Activated gamma-delta T cell treated with Interleukin-2 at 50 U/mL for 16 hours (primary cell): ENCODE data around the gene PAPSS2.
"Not testable (repeated sequence)": the region's sequence is repeated elsewhere in the genome, so short reads cannot be mapped to it uniquely, and the experiment has no call there.

Experiments used
- DNase-seq: peaks from one replicate; pipeline ENCODE4 v3.0.0-alpha.2; 2020

Gene PAPSS2

GRCh38 chr10:87643920-87644319 is 15.8 kb upstream of the PAPSS2 start:
- no peak for DNase-seq

DNA sequence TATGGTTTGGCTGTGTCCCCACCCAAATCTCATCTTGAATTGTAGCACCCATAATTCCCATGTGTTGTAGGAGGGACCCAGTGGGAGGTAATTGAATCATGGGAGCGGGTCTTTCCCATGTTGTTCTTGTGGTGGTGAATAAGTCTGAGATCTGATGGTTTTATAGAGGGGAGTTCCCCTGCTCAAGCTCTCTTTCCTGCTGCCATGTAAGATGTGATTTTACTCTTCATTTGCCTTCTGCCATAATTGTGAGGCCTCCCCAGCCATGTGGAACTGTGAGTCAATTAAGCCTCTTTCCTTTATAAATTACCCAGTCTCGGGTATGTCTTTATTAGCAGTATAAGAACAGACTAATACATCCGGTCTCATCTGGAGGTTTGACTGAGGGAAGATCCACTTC is 15.2 kb upstream of the PAPSS2 start:
- DNase-seq, result not testable (repeated sequence)

DNA sequence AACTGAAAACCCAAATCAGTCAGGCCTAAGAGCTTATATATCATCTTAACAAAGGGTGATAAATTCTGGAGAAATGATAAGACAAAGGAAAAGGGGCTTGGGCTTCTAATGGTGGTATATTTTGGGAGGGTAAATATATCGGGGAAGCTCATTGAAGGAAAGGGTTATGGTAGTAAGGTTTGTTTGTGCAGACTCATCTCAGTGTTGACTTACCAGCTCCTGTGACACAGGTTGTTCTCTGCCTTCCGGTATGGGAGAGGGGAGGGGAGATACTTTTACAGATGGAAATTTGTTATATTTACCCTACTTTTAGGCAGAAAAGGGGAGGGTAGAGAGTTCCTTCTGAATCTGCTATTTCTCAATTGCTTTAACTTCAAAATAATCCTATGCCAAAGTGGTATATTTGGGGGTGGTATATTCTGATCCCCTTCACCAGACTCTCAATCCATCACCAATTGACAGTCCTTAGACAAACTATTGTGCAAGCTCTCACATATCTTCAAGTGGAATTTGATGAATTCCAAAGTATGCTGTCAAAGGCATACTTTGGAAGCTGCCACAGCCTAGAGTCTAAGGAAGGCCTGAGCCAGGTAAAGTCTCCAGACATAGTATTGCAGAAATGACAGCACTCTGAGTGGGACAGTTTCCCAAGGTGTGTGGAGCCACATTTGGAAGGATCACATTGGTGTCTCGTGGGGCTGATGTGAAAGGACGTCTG is 13.3 kb upstream of the PAPSS2 start:
- DNase-seq, result no peak

- DNase-seq, result no peak
Measured at GRCh38 chr10:87646935-87647334, 12.7 kb upstream of the PAPSS2 start.

- DNase-seq, result no peak
Measured at GRCh38 chr10:87650838-87651589, 8.7 kb upstream of the PAPSS2 start.

- no peak for DNase-seq
Measured at GRCh38 chr10:87651801-87652200, 7.9 kb upstream of the PAPSS2 start.

- no peak for DNase-seq
Measured at GRCh38 chr10:87652261-87652660, 7.4 kb upstream of the PAPSS2 start.

DNA sequence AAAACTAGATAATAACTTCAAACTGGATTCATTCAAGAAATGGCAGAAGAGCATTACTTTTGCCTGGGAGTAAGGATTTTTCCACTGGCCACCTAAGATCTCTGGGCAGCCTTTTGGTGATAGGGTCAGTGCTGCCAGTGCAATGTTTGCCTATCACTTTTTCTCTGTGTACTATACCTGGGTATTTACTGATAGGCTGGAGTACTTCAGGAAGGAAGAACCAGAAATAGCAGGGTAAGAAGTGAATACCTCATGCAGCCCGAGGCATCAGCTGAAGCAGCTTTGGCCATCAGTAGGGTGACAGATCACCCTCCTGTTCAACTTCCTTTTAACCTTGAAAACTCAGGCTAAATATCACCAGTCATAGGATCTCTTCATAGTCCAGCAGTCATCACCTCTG is 5.5 kb upstream of the PAPSS2 start:
- DNase-seq, result no peak

- no peak for DNase-seq
Measured at GRCh38 chr10:87656431-87657072, 3.1 kb upstream of the PAPSS2 start.

GRCh38 chr10:87657371-87657770 is 2.3 kb upstream of the PAPSS2 start:
- no peak for DNase-seq

DNA sequence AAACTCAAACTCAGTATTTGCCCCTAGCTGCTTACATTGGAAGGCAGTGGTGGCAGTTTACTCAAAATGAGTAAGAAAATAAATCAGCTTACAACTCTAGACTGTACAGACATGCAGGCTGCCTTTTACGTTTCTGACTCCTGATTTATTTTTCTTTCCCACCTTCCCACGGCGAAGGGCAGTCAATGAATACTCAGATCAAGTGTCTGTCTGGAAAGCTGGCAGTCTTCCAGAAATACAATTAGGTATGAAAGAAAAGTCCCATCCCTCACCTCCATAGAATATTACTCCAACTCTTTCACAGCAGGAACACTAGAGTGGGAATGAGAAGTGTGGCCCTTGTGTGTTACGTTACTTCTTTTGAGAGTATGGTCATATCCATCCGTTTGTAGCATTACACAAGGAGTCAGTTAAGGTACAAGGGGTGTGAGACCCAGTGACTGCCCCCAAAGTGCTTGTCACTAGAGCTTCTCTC is 1.3 kb upstream of the PAPSS2 start:
- DNase-seq, result no peak

- no peak for DNase-seq
Measured at GRCh38 chr10:87658858-87659555, 671 bp upstream of the PAPSS2 start.

DNA sequence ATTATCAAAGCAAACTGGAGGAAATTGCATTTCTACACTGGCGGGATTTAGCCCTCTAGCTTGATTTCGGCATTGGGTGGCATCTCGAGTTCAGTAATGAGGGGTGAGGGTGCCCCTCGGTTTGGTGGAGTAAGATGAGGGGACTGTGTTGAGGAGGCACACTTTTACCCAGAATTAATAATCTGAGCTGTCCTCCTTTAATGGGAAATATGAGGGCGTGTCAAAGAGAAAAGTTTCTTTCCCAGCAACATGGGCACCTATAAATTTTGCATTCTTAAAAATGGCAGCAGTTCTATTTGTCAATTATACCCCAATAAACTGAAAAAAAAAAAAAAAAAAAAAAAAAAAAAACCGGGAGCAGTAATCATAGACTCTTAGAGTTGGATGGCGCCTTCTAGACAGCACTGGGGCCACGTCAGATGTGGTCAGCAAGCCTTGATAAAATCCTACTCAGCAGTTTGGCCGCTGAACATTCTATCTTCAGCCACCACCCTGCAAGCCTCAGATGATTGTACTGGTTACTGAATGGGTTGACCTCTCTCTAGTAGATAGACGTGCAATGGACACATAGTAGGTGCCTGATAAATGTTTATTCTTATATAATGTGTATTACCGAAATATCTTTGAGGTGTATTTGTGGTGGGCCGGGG is 931 bp downstream of the PAPSS2 start:
- no peak for DNase-seq

DNA sequence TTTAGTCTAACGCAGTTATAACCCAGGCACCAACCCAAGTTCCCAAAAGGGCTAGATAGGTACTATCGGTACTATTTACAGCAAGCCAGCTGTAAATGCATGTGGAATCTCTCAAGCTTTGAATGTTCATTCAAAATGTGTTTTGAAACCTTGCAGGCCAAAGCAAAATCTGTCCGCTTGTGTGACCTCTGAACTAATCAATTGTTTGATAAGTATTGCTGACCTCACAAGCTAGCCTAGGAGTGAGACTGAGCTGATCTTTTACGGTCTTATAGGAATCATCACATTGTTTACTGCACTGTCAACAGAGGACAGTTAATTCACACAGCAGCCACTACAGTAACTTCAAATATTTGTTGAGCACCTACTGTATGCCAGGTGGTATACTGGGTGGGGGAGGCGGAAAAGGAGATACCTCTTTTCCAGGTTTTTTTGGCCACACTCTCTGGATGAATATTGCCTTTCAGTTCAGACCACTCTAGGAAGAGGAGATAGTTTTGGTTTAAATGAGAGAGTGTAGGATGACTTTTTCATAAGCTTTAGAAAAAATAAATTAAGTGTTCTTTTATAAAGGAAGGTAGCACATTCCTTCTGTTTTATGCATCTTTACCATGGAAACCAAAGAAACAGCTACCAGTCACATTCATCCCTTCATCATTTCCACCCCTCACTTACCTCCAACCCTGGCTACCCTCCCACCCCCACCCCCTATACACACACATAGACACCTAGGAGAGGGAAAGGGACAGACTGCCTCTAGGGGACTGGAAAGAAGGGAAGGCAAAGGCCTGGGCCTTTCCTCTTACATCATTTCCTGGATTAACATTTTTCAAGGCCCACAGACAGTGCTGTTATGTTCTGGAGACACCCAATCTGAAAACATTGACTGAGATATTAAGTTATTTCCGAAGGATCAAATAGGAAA is 2.4 kb downstream of the PAPSS2 start:
- no peak for DNase-seq

DNA sequence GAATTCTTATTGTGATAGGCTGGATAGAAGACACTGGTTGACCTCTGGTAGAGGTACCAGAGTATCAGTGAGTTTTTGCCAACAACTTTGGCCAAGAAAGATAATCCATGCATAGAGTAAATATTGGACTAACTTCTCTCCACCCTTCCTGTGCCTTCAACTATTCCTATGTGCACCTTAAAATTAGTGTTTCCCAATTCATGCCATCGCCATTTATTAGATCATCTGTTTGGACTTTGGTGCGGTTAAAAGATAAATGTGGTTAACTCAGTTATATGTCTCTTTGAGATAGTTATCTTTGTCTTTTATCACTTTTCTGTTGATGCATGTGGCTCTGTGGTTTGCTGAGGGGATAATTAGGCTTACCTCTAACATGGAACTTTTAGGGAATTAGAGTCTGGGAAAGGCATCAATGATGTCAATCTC is 4.6 kb downstream of the PAPSS2 start:
- no peak for DNase-seq

DNA sequence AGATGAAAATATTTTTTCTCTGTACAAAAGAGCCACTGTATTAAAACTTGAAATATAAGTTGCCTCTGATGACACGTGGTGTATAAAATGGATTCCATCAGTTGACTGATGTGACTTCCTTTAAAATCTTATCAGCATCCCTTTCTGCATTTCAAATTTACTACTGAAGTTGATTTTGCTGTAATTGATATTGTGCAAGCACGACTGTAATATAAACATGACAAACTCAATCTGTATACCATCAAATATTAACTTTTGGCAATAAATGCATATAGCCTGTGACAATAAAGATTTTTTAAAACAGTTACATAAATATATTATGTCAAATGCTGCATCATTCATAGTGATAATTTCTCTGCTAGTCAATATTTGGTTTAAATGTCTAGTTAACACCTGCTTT is 7.8 kb downstream of the PAPSS2 start:
- no peak for DNase-seq

DNA sequence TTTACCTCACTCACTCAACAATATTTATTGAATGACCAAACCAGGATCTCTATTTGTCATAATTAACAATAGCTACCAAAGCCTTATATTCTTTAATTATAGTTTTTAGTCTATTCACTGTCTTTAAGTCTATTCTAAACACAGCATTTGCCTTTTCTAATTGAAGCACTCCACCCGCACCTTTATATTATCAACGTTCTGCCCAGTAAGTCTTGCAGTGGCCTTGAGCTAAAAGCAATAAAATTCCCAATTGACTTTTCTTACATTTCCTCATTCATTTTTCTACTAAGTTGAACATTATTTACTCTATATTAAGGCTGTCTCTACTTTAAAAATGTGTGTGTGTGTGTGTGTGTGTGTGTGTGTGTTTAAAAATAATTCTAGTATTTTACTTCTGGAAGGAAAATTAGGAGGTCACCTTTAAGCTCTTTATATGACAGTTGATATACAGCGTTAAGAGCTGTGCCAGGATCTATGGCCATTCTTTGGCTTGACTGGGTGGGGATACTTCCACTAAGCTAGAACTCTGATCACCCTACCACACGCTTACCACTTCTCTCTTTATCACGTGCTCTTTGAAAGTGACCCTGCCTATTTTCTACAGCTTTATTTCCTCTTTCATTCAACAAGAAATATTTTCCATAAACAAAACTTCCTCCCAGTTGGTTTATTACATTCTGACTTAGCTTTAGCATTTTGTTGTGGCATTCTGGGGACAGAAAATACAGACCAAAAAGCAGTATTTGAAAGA is 8.8 kb downstream of the PAPSS2 start:
- DNase-seq, result no peak

DNA sequence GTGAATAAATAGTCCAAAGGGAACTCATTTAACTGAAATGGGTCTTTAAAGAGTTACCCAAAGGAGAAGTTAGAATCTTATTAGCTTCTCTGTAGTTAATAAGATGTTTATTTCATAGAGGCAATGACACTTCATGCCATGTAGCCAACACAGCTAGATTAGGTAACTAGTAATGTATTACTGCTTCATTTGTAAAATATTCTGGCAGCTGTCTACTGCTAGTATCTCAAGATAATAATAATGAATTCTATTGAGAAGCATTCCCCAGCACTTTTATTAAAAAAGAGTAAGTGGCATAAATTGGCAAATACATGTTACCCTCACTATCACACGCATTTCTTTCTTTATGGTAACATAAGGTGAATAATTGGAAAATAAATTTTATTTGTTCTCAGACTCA is 10.1 kb downstream of the PAPSS2 start:
- DNase-seq, result no peak

GRCh38 chr10:87670586-87670985 is 10.9 kb downstream of the PAPSS2 start:
- DNase-seq, result no peak

- DNase-seq, result no peak
Measured at GRCh38 chr10:87671139-87671815, 11.6 kb downstream of the PAPSS2 start.
